DND-41 (cell line): Measurements from ENCODE around the gene FMNL3.

Source experiments
- ATAC-seq: fragments of 200-7000 bp; cut with Tn5 transposase; 3 replicates; pipeline ENCODE4 v1.9.1; 2021; ENCODE audit warnings: low read depth; ENCODE audit not compliant: insufficient read depth
- DNase-seq: peaks from one replicate; pipeline ENCODE4 v3.0.0-alpha.2; 2020
- H2AFZ ChIP-seq: 2 replicates; pipeline ENCODE4 v1.6.0; 2012; ENCODE audit warnings: low read depth, low read length
- H3K27ac ChIP-seq: 2 replicates; pipeline ENCODE4 v1.5.1; 2012; ENCODE audit warnings: low read length, inconsistent platforms
- H3K27me3 ChIP-seq: fragments of 200-600 bp; sonication (generic); 2 replicates; pipeline ENCODE4 v1.6.0; 2012; ENCODE audit warnings: low read length, mild to moderate bottlenecking, inconsistent platforms; ENCODE audit not compliant: insufficient read depth, poor library complexity
- H3K36me3 ChIP-seq: 2 replicates; pipeline ENCODE4 v1.5.1; 2012; ENCODE audit warnings: low read length, inconsistent platforms; ENCODE audit not compliant: insufficient read depth
- H3K4me1 ChIP-seq: 2 replicates; pipeline ENCODE4 v1.5.1; 2012; ENCODE audit warnings: mild to moderate bottlenecking, low read length; ENCODE audit not compliant: insufficient read depth
- H3K4me2 ChIP-seq: 2 replicates; pipeline ENCODE4 v1.6.0; 2012; ENCODE audit warnings: mild to moderate bottlenecking, moderate library complexity, low read length, inconsistent platforms; ENCODE audit not compliant: insufficient read depth
- H3K4me3 ChIP-seq, 2 experiments: fragments of 200-600 bp in 1 of 2; shearing (Covaris generic) in 1 of 2; 2 replicates each; pipeline ENCODE4 v1.5.1; 2012 to 2016; ENCODE audit warnings: inconsistent platforms in 2 of 2, low read length in 2 of 2, mild to moderate bottlenecking in 2 of 2, low read depth in 1 of 2, moderate library complexity in 1 of 2
- H3K79me2 ChIP-seq: 2 replicates; pipeline ENCODE4 v1.6.0; 2012; ENCODE audit warnings: low read length, inconsistent platforms; ENCODE audit not compliant: insufficient read depth
- H3K9ac ChIP-seq: 2 replicates; pipeline ENCODE4 v1.6.0; 2012; ENCODE audit warnings: low read depth, mild to moderate bottlenecking, inconsistent platforms, low read length, moderate library complexity
- H3K9me3 ChIP-seq: 2 replicates; pipeline ENCODE4 v1.5.1; 2012; ENCODE audit warnings: low read length, moderate library complexity, mild to moderate bottlenecking, inconsistent platforms; ENCODE audit not compliant: insufficient read depth, severe bottlenecking
- H4K20me1 ChIP-seq: 2 replicates; pipeline ENCODE4 v1.6.0; 2012; ENCODE audit warnings: low read length; ENCODE audit not compliant: insufficient read depth
- EZH2 ChIP-seq: IDR thresholded peaks from 3 replicates; pipeline ENCODE4 v1.6.1; 2012; ENCODE audit warnings: borderline replicate concordance, low read depth, mild to moderate bottlenecking, moderate library complexity, low read length, inconsistent platforms; ENCODE audit not compliant: severe bottlenecking
- TF ChIP-seq, protein P1 (sequence below): IDR thresholded peaks from 2 replicates; pipeline ENCODE4 v1.5.1; 2012; ENCODE audit warnings: borderline replicate concordance, low read length, moderate library complexity, mild to moderate bottlenecking; ENCODE audit not compliant: poor library complexity, severe bottlenecking; ENCODE audit errors: extremely low read depth

The FMNL3 gene

GRCh38 chr12:49673446-49674317 is 33.5 kb downstream of the FMNL3 start:
- H3K9me3 ChIP-seq = no peaks in the 10 kb centered on the region
- peaks cover 30% of the 10 kb centered on the region for H3K4me1 ChIP-seq
- H3K4me3 ChIP-seq = no peak overlapping the region
- no peak for TF ChIP-seq EZH2
- TF ChIP-seq, protein P1, sequence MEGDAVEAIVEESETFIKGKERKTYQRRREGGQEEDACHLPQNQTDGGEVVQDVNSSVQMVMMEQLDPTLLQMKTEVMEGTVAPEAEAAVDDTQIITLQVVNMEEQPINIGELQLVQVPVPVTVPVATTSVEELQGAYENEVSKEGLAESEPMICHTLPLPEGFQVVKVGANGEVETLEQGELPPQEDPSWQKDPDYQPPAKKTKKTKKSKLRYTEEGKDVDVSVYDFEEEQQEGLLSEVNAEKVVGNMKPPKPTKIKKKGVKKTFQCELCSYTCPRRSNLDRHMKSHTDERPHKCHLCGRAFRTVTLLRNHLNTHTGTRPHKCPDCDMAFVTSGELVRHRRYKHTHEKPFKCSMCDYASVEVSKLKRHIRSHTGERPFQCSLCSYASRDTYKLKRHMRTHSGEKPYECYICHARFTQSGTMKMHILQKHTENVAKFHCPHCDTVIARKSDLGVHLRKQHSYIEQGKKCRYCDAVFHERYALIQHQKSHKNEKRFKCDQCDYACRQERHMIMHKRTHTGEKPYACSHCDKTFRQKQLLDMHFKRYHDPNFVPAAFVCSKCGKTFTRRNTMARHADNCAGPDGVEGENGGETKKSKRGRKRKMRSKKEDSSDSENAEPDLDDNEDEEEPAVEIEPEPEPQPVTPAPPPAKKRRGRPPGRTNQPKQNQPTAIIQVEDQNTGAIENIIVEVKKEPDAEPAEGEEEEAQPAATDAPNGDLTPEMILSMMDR = no peak
- no peak overlapping the region for H3K4me2 ChIP-seq
- H3K27ac ChIP-seq = no peak overlapping the region
- ATAC-seq (no peak), DNase-seq (no peak)
- no peaks in the 10 kb centered on the region for H3K27me3 ChIP-seq
- H4K20me1 ChIP-seq = no peaks in the 10 kb centered on the region; the same call in 1 of the 2 replicates
- no peak overlapping the region for H3K9ac ChIP-seq
- no peak overlapping the region for H2AFZ ChIP-seq
- no peaks in the 10 kb centered on the region for H3K36me3 ChIP-seq
- H3K79me2 ChIP-seq = peaks cover 16% of the 10 kb centered on the region

GRCh38 chr12:49672301-49673217 is 34.6 kb downstream of the FMNL3 start:
- H3K4me2 ChIP-seq = no peak overlapping the region
- H3K9me3 ChIP-seq = no peaks in the 10 kb centered on the region
- no peak overlapping the region for H2AFZ ChIP-seq
- TF ChIP-seq EZH2 = no peak
- TF ChIP-seq, protein P1 = no peak
- H3K36me3 ChIP-seq = no peaks in the 10 kb centered on the region
- DNase-seq (no peak), ATAC-seq (no peak)
- H3K4me3 ChIP-seq = no peak overlapping the region
- no peaks in the 10 kb centered on the region; the same call in 1 of the 2 replicates for H4K20me1 ChIP-seq
- H3K79me2 ChIP-seq = peaks cover 15% of the 10 kb centered on the region
- H3K27me3 ChIP-seq = no peaks in the 10 kb centered on the region
- no peak overlapping the region for H3K9ac ChIP-seq
- peak overlapping the region; percentile 92 for H3K27ac ChIP-seq
- H3K4me1 ChIP-seq = peaks cover 30% of the 10 kb centered on the region

GRCh38 chr12:49671031-49671765 is 36.0 kb downstream of the FMNL3 start:
- Histone ChIP-seq H3K27me3 (no peaks in the 10 kb centered on the region), H3K4me3 (peak overlapping the region in 1 of 2 experiments; percentile 33; a peak in 2 of 4 replicates), H3K36me3 (no peaks in the 10 kb centered on the region), H3K79me2 (peaks cover 15% of the 10 kb centered on the region), H3K9ac (peak overlapping the region; percentile 49), H3K4me2 (peak overlapping the region; percentile 57), H3K9me3 (no peaks in the 10 kb centered on the region), H4K20me1 (no peaks in the 10 kb centered on the region), H3K4me1 (peaks cover 30% of the 10 kb centered on the region), H3K27ac (peak overlapping the region; percentile 92), H2AFZ (peak overlapping the region; percentile 67)
- ATAC-seq (peak; percentile 99), DNase-seq (peak; percentile 86)
- TF ChIP-seq, protein P1 = peak; percentile 36
- TF ChIP-seq EZH2 = no peak
